Parathyroid adenoma (tissue), 2 donors: Measurements from ENCODE around the gene CUL4A.

Source experiments
- H2AFZ ChIP-seq: fragments of 300-600 bp; sonication (generic); one replicate; pipeline ENCODE4 v1.7.0; 2017; ENCODE audit warnings: antibody characterized with exemption, mild to moderate bottlenecking
- H3K27ac ChIP-seq: fragments of 300-600 bp; sonication (generic); one replicate; pipeline ENCODE4 v1.7.0; 2017
- H3K27me3 ChIP-seq: fragments of 300-600 bp; sonication (generic); one replicate; pipeline ENCODE4 v1.7.0; 2017; ENCODE audit warnings: low read length; ENCODE audit not compliant: control insufficient read depth, insufficient read depth
- H3K36me3 ChIP-seq: fragments of 300-600 bp; sonication (generic); one replicate; pipeline ENCODE4 v1.7.0; 2017; ENCODE audit warnings: low read length; ENCODE audit not compliant: control insufficient read depth, insufficient read depth
- H3K4me1 ChIP-seq: fragments of 300-600 bp; sonication (generic); one replicate; pipeline ENCODE4 v1.7.0; 2017; ENCODE audit warnings: control low read depth
- H3K4me2 ChIP-seq: fragments of 300-600 bp; sonication (generic); one replicate; pipeline ENCODE4 v1.7.0; 2017; ENCODE audit warnings: low read length
- H3K4me3 ChIP-seq: fragments of 300-600 bp; sonication (generic); one replicate; pipeline ENCODE4 v1.7.0; 2017; ENCODE audit warnings: low read depth, low read length
- H3K79me2 ChIP-seq: fragments of 300-600 bp; sonication (generic); one replicate; pipeline ENCODE4 v1.7.0; 2017; ENCODE audit warnings: control low read depth
- H3K9ac ChIP-seq: fragments of 300-600 bp; sonication (generic); one replicate; pipeline ENCODE4 v1.7.0; 2017; ENCODE audit warnings: mild to moderate bottlenecking
- H3K9me3 ChIP-seq: fragments of 300-600 bp; sonication (generic); one replicate; pipeline ENCODE4 v1.7.0; 2017; ENCODE audit warnings: low read length; ENCODE audit not compliant: control insufficient read depth
- CTCF ChIP-seq: fragments of 300-600 bp; sonication (generic); IDR thresholded peaks from one replicate; pipeline ENCODE4 v1.7.0; 2017; ENCODE audit warnings: antibody characterized with exemption, mild to moderate bottlenecking
- donor health status: primary hyperparathyroidism.

The CUL4A gene

GRCh38 chr13:113183450-113184129 lies 25.8 kb upstream of the CUL4A start:
- no peak overlapping the region for H2AFZ ChIP-seq
- no peaks in the 10 kb centered on the region for H3K4me1 ChIP-seq
- peaks cover 3% of the 10 kb centered on the region for H3K79me2 ChIP-seq
- no peak for TF ChIP-seq CTCF
- no peak overlapping the region for H3K27ac ChIP-seq
- H3K4me2 ChIP-seq: no peak overlapping the region
- H3K27me3 ChIP-seq: no peaks in the 10 kb centered on the region
- H3K9ac ChIP-seq: no peak overlapping the region
- H3K4me3 ChIP-seq: no peak overlapping the region
- H3K9me3 ChIP-seq: no peaks in the 10 kb centered on the region
- no peaks in the 10 kb centered on the region for H3K36me3 ChIP-seq

GRCh38 chr13:113184568-113185440 lies 24.6 kb upstream of the CUL4A start:
- Histone ChIP-seq H2AFZ (no peak overlapping the region), H3K4me2 (no peak overlapping the region), H3K27me3 (no peaks in the 10 kb centered on the region), H3K4me1 (no peaks in the 10 kb centered on the region), H3K4me3 (no peak overlapping the region), H3K79me2 (peaks cover 3% of the 10 kb centered on the region), H3K36me3 (no peaks in the 10 kb centered on the region), H3K9ac (no peak overlapping the region), H3K27ac (no peak overlapping the region), H3K9me3 (no peaks in the 10 kb centered on the region)
- no peak for TF ChIP-seq CTCF

GRCh38 chr13:113186061-113186900 lies 23.1 kb upstream of the CUL4A start:
- Histone ChIP-seq H3K9me3 (no peaks in the 10 kb centered on the region), H3K79me2 (peaks cover 3% of the 10 kb centered on the region), H3K27me3 (no peaks in the 10 kb centered on the region), H3K4me3 (no peak overlapping the region), H3K27ac (peak overlapping the region; percentile 42), H3K4me1 (no peaks in the 10 kb centered on the region), H2AFZ (no peak overlapping the region), H3K36me3 (no peaks in the 10 kb centered on the region), H3K4me2 (no peak overlapping the region), H3K9ac (no peak overlapping the region)
- TF ChIP-seq CTCF: no peak

GRCh38 chr13:113187263-113187669 lies 22.1 kb upstream of the CUL4A start:
- H3K9ac ChIP-seq: no peak overlapping the region
- H3K27ac ChIP-seq: peak overlapping the region; percentile 42
- no peaks in the 10 kb centered on the region for H3K27me3 ChIP-seq
- H3K9me3 ChIP-seq: no peaks in the 10 kb centered on the region
- no peak overlapping the region for H3K4me2 ChIP-seq
- H3K4me1 ChIP-seq: no peaks in the 10 kb centered on the region
- no peaks in the 10 kb centered on the region for H3K36me3 ChIP-seq
- H3K79me2 ChIP-seq: peaks cover 3% of the 10 kb centered on the region
- no peak overlapping the region for H2AFZ ChIP-seq
- no peak overlapping the region for H3K4me3 ChIP-seq
- TF ChIP-seq CTCF: no peak
